Measurements from ENCODE around the gene TAL2. TPM values are rescaled to one million over a fixed set of nuclear protein-coding genes. Genes with fewer than 3 reads are reported as not detected.

TAL2 gene
- total and polyA plus RNA-seq, 9 of the 15 experiments (the other 6 are each of a cell fraction or from before 2014, with no cell fraction given): 0.21 to 3.7 (median 1.1) TPM; not detected in 1

DNA sequence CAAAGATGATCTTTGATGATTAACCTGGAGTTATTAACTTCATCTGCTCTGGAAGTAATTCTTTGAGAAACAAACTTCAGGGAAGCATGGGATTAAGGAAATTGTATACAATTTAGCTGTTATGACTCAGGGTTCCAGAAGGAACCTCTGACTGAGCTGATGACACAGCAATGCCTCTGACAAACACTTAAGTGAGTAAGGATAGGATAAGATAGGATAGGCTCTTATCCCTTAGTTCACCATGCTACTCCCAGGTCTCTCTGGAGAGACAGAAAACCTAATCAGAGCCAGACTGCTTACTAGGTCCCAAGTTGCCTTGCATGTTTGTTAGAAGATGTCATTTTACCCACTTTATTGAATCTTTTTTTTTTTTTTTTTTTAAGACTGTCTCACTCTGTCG lies 19.5 kb downstream of the TAL2 start (continued):
- no peak for TF ChIP-seq STAG1 (CRISPR knock-in tag; IDR thresholded peaks at IDR 0.05; ENCODE audit: borderline replicate concordance)
- TF ChIP-seq TOE1 (IDR thresholded peaks at IDR 0.05; ENCODE audit: borderline replicate concordance): no peak
- no peak for TF ChIP-seq TOE1 (CRISPR knock-in tag; IDR thresholded peaks at IDR 0.05; ENCODE audit: borderline replicate concordance, low read depth)
- TF ChIP-seq NBN (IDR thresholded peaks at IDR 0.05; ENCODE audit: low read depth): peak; percentile 76; the same call in 1 of the 2 replicates
- TF ChIP-seq, protein P1, sequence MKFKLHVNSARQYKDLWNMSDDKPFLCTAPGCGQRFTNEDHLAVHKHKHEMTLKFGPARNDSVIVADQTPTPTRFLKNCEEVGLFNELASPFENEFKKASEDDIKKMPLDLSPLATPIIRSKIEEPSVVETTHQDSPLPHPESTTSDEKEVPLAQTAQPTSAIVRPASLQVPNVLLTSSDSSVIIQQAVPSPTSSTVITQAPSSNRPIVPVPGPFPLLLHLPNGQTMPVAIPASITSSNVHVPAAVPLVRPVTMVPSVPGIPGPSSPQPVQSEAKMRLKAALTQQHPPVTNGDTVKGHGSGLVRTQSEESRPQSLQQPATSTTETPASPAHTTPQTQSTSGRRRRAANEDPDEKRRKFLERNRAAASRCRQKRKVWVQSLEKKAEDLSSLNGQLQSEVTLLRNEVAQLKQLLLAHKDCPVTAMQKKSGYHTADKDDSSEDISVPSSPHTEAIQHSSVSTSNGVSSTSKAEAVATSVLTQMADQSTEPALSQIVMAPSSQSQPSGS (CRISPR knock-in tag; IDR thresholded peaks at IDR 0.05): no peak
- no peak for TF ChIP-seq CHCHD3 (CRISPR knock-in tag; IDR thresholded peaks at IDR 0.05)
- TF ChIP-seq, protein P2, sequence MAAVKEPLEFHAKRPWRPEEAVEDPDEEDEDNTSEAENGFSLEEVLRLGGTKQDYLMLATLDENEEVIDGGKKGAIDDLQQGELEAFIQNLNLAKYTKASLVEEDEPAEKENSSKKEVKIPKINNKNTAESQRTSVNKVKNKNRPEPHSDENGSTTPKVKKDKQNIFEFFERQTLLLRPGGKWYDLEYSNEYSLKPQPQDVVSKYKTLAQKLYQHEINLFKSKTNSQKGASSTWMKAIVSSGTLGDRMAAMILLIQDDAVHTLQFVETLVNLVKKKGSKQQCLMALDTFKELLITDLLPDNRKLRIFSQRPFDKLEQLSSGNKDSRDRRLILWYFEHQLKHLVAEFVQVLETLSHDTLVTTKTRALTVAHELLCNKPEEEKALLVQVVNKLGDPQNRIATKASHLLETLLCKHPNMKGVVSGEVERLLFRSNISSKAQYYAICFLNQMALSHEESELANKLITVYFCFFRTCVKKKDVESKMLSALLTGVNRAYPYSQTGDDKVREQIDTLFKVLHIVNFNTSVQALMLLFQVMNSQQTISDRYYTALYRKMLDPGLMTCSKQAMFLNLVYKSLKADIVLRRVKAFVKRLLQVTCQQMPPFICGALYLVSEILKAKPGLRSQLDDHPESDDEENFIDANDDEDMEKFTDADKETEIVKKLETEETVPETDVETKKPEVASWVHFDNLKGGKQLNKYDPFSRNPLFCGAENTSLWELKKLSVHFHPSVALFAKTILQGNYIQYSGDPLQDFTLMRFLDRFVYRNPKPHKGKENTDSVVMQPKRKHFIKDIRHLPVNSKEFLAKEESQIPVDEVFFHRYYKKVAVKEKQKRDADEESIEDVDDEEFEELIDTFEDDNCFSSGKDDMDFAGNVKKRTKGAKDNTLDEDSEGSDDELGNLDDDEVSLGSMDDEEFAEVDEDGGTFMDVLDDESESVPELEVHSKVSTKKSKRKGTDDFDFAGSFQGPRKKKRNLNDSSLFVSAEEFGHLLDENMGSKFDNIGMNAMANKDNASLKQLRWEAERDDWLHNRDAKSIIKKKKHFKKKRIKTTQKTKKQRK (IDR thresholded peaks at IDR 0.05; ENCODE audit: borderline replicate concordance, low read depth, low read length): no peak
- TF ChIP-seq ZNF79 (CRISPR knock-in tag; IDR thresholded peaks at IDR 0.05; ENCODE audit: low read depth): no peak
- TF ChIP-seq NCOA6 (IDR thresholded peaks at IDR 0.05): no peak
- no peak for TF ChIP-seq SRSF1 (IDR thresholded peaks at IDR 0.05; ENCODE audit: low read depth, low read length)
- TF ChIP-seq EGR1 (conservative IDR thresholded peaks at IDR 0.05): no peak
- no peak for TF ChIP-seq U2AF1 (optimal IDR thresholded peaks at IDR 0.05; ENCODE audit: low read depth, low read length)
- no peak for TF ChIP-seq HNRNPL (IDR thresholded peaks at IDR 0.05; ENCODE audit: low read depth, low read length)
- no peak for TF ChIP-seq KLF1 (tag; IDR thresholded peaks at IDR 0.05)
- TF ChIP-seq, protein P3, sequence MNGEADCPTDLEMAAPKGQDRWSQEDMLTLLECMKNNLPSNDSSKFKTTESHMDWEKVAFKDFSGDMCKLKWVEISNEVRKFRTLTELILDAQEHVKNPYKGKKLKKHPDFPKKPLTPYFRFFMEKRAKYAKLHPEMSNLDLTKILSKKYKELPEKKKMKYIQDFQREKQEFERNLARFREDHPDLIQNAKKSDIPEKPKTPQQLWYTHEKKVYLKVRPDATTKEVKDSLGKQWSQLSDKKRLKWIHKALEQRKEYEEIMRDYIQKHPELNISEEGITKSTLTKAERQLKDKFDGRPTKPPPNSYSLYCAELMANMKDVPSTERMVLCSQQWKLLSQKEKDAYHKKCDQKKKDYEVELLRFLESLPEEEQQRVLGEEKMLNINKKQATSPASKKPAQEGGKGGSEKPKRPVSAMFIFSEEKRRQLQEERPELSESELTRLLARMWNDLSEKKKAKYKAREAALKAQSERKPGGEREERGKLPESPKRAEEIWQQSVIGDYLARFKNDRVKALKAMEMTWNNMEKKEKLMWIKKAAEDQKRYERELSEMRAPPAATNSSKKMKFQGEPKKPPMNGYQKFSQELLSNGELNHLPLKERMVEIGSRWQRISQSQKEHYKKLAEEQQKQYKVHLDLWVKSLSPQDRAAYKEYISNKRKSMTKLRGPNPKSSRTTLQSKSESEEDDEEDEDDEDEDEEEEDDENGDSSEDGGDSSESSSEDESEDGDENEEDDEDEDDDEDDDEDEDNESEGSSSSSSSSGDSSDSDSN (IDR thresholded peaks at IDR 0.05; ENCODE audit: borderline replicate concordance in 1 of 2, low read depth in 2 of 2, low read length in 2 of 2): no peak
- no peak for TF ChIP-seq LCOR (CRISPR knock-in tag; IDR thresholded peaks at IDR 0.05)
- TF ChIP-seq NR2F6 (CRISPR knock-in tag; IDR thresholded peaks at IDR 0.05): no peak
- TF ChIP-seq ZKSCAN3 (CRISPR knock-in tag; IDR thresholded peaks at IDR 0.05): no peak
- no peak for TF ChIP-seq DMBX1 (CRISPR knock-in tag; IDR thresholded peaks at IDR 0.05; ENCODE audit: borderline replicate concordance)
- no peak for TF ChIP-seq ZNF217 (CRISPR knock-in tag; IDR thresholded peaks at IDR 0.05)
- TF ChIP-seq CBX8 (IDR thresholded peaks at IDR 0.05; ENCODE audit: borderline replicate concordance, extremely low read depth, low read depth, low read length, poor library complexity, severe bottlenecking): no peak
- peak; percentile 68; the same call in 1 of the 2 replicates for TF ChIP-seq HDAC2 (IDR thresholded peaks at IDR 0.05)
- no peak for TF ChIP-seq HNRNPH1 (optimal IDR thresholded peaks at IDR 0.05; ENCODE audit: low read depth, low read length)
- TF ChIP-seq ZNF140 (CRISPR knock-in tag; IDR thresholded peaks at IDR 0.05): no peak

Data from K562 (cell line).